Tongue (tissue), 2 donors: ENCODE results near the gene FHIT. TPM values are rescaled to one million over a fixed set of nuclear protein-coding genes. Genes with fewer than 3 reads are reported as not detected.

Source experiments
- DNase-seq: peaks from one replicate; pipeline ENCODE4 v3.0.0-alpha.2; 2015
- total RNA-seq: library from RNA; depleted of rRNA; stranded (reverse); fragments of >200 nt; gene quantifications from one replicate; pipeline ENCODE4 v1.2.3, GENCODE V29; 2014

FHIT gene
- total RNA-seq, 1 donor from 2014 or later: 7.4 TPM

GRCh38 chr3:61169621-61170251 is 81.5 kb downstream of the FHIT start:
- DNase-seq: no peak

DNA sequence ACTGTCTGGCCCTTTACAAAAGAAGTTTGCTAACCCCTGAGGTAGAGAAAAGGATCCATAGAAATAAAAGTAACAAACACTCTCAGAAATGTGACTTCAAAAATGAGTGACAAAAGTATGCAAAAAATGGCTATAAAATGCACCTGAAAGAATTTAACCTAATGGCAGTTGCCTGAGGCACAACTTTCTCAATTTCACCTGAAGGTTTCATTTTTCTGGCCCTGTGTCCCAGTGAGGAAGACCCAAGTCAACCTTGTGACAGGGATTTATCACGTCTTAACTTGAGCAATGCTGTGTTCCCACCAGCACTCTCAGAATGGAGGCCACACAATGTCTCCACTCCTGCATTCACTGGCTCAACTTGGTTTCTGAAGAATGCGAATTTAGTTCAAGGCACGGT is 83.0 kb downstream of the FHIT start:
- DNase-seq: no peak

DNA sequence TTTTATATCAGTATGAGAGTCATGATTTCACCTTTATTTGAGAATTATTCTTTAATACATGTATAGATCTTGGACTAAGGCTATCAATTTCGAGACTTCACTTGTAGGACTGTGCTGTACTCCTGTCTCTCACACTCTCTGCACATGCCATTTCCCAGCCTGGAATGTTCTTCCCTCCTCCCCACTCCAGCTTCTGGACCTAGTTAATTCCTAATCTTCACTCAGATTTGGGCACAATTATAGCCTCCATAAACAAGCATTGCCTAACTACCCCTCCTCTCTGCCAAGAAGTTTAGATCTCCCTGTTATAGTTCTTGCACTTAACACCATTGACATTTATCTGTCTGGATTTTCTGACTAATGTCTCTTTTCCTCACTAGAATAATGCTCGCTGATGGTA is 88.3 kb downstream of the FHIT start:
- no peak for DNase-seq

GRCh38 chr3:61158667-61159066 is 92.6 kb downstream of the FHIT start:
- no peak for DNase-seq

DNA sequence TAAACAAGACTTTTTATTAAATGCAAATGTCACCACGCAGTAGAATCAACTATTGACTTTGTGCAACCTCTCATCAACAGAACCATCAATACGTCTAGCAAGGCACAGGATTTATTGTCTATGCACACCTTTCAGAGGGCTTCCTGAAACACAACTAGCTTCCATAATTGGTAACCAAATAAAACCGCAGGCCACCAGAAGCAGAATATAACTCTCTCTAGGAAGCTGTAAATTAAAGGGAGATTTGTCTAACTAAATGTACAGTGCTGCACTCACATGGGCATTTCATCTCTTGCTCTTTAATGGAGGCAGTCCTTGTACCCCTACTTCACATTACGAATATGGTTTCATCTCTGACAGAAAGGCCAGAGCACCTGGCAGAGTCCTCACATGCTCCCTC is 93.0 kb downstream of the FHIT start:
- no peak for DNase-seq

- DNase-seq: no peak
Measured at GRCh38 chr3:61157414-61157813, 93.8 kb downstream of the FHIT start.

DNA sequence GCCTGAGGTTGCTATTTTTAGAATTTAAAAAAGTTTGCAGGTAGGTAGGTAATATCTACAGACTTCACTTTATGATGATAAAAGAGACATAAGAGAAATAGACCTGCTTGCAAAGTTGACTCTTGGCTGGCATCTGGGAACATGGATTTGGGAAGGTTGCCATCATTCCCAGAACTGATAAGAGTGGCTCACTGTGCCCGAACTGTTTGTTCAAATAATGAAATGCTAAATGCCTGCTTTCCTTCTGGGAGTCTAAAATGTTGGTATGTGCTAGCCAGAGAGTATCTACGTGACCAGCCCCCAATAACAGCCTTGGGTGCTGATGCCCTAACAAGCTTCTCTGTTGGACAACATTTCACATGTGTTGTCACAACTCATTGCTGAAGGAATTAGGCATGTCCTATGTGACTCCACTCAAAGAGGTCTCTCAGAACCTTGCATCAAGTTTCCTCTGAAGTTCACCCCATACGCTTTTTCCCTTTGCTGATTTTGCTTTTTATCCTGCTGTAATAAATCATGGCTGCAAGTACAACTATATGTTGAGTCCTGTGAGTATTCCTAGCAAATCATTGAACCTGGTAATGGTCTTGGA is 95.5 kb downstream of the FHIT start:
- no peak for DNase-seq

DNA sequence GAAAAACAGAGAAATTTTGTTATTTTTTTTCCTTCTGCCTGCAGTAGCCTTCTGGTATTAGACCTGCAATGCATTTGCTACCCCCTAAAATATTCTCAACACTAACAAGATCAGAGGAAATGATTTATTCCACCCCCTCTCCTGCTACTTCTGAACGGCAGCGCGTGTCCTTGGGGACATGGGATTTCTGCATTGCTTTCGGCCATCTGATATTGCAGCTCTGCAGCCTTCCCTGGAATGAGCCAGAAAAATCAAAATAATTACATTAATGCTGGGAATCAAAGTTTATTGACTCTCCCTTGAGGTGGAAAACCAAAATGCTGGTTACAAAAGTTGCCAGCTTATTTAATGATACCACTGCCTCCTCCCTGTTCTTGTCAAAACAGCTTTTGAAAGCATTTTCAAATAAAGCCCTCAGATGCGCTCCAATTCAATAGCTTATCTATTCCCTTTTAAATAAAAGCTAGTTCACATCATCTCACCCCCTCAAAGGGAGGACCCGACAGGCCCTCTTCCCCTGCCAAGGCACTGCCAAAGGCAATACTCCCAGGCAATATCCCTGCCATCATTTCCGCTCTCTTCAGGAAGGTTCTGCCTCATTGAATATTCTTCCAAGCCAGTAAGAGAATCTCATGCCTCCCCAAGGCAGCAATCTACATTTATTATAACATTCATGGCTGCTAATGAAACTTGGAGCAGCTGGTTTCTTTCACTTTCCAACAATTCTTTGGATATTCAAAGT is 96.6 kb downstream of the FHIT start:
- DNase-seq: peak; percentile 8

DNA sequence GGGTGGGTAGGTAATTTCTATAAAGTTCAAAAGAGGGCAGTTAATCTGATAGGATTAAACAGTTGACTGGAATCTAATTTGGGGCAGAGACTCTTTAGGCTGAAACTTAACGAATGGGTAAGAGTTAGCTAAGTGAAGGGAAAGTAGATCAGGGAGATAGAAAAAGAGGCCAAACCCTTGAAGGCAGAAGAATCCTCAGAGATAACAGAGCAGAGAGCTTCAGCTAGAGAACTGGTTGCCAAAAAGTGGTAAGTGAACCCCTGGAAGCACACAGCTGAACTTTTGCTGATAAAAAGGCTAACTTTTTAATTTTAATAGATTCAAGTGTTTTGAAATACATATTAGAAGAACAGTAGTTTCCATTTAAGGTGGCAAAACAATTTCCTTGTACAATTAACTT is 99.2 kb downstream of the FHIT start:
- DNase-seq: no peak

GRCh38 chr3:61149236-61149635 is 102.0 kb downstream of the FHIT start:
- no peak for DNase-seq

DNA sequence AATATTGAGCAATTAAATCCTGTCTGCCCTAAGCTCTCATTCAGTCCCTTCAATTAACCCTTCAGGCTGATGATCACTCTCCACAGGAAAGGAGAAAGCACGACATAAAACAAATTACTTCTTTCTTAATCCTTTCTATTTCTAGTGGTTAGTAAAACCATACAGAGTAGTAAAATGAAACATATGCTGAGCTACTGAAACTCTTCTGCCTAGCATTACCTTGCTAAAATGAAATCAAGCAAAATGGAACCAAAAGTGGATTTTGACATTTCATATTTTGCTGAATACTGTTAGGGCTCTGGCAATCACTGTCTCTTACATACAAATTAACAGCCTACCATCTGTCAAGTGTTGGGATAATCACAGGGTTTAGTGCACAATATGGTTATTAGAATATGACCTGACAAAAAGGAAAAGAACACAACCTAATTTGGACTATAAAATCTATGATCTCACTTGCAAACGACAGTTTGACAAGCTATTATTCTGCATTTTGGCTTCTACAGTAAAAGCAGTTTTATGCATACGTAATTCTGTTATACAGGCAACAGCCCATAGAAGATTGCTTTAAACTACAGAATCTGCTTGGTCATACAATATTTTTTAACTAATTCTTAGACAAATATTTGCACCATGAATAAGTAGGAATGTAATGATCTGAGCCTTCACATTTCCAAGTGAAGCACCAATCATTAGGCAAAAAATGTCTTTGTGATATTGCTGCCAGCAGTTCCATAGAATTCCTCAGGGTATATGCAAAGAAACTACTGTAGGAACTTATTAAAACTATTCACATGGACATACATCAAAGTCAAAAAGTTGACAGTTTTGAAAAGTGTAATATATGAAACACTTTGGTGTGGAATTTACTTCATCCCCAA is 105.0 kb downstream of the FHIT start:
- no peak for DNase-seq

DNA sequence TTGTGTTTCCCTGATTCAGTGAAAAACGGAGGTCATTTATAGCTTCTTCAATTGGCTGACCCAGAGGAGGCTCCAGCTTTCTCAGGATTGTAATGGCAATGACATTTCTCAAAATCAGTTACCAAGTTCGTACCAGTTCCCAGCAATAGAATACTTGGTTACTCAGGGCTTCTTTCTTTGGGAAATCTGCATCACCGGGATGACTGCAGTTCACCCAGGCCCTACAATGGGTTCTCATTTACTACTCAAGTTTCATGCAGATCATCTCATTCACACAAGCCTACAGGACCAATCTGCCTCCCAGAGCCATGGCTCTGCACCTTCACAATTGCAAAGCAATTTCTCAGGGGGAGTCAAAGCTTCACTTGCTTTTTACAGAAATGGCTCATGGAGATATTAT is 109.6 kb downstream of the FHIT start:
- DNase-seq: no peak

DNA sequence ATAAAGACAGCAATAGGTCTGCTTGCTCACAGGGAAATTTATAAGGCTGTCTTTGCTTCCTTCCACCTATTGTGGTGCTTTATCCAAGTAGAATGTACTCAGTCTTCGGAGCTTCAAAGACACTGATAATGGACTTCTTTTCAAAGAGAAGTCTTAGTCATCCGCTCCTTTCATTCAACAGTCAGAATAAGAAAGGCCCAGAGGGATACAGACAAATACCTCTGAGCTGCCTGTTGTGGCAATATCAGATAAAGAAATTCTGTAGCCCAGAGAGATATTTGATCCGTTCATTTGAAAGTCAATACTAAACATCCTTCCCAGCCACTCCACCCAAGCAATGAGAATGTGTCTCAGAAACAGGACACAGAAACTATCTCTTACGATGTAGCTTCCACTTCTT is 110.0 kb downstream of the FHIT start:
- DNase-seq: no peak

DNA sequence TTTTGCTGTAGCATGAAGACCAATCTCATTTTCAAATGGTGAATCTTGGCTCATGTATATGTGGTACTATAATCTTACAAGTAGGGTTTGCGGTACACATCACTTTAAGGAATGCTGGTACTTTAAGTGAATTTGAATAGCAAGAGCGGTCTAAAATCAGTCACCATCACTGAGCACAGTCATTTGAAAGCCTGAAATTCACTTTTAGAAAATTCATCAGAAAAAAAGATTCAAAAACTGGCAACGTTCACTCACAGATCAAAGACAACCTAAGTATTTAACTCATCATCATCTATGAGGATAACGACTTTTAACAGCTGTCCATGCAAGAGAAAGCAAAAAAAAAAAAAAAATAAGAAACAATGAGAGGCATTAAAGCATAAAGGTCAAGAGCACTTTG is 111.6 kb downstream of the FHIT start:
- no peak for DNase-seq

DNA sequence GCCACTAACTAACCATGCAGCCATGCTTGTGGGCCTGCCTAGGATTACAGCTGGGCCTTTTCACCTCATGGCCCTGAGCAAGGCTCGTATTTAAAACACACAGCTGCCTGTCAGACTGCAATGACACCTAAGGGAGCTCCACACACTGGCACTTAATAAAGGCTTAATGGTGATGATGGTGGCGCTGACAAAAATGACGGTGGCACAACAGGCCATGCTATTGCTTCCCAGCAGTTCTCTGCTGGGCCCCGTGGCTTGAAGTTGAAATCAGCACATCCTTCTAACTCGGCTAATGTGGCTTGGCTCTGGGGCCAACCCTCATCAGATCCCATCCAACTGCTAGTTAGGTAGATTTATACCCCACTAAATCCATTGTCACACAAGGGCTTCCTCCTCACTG is 112.9 kb downstream of the FHIT start:
- DNase-seq: no peak

- DNase-seq: no peak
Measured at GRCh38 chr3:61136191-61136590, 115.1 kb downstream of the FHIT start.

DNA sequence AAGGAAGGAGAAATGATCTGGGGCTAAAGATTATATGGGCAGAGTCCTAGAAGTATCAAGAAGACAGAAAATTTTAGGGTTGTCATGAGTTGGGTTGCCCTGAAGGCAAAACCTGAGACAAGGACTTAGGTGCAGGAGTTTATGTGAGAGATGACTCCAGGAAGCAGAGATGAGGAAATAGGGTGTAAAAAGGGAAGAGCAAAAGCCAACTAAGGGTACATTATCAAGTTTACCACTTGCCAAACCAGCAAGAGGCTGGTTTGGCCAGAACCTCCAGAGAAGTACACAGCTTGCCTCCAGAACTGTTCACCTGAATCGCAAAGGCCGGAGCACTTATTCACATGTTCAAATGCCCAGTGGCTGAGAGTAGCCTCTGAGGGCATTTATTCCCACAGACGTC is 116.7 kb downstream of the FHIT start:
- DNase-seq: no peak

DNA sequence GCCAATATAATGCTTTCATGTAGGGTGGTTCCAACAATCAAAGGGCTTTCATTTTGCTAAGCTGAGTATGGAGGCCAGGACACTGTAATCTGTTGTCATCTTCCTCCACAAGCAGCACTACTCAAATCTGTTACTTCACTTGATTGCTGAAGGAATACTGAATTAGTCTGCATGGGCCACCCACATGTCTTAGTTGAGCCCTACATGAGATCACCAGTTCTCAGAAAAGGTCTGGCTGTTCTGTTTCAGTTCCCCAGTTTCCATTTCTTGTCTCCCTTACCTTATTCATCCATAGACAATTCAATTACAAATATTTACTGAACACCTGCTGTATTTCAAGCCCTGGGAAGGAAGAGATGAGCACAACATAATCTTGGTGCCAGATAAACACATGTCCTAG is 119.2 kb downstream of the FHIT start:
- DNase-seq: peak; percentile 17

GRCh38 chr3:61118830-61119229 is 132.4 kb downstream of the FHIT start:
- DNase-seq: no peak

DNA sequence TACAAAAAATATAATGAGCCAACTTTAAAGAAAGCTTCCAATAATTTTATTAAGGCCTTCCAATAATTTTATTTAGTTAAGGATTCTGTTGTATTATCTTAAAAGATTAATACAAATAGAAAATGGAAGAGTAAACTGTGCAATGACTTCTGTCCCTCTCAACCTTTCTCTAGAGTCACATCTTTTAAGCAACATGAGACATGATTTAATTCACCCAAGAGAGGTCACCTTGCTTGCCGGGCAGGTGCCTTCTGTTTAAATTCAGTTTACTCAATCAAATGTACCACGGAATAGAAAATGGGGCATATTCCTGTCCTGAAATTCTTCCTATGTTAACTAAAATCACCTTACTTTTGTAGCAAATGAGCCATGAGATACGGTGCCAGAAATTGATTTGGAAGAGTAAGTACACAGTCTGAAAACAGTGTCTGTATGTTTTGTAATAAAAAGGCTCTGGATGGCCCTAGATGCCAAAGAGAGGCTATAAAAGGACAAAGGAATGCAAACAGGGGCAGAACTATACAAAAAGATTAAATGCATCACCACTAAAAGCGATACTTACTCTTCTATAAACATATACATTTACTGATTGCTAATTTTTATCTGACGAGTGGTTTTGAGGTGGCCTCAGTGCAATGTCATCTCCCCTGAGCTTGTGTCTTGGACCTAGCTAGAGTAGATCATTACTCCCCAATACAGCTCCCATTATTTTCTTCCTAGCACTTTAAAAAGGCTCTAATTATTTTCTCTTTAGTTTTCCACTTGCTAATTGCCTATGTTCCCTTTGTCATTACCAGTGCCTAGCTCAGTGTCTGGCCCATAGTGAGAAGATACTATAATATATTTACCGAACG is 134.0 kb downstream of the FHIT start:
- DNase-seq: no peak

- peak; percentile 4 for DNase-seq
Measured at GRCh38 chr3:61114316-61114953, 136.8 kb downstream of the FHIT start.
